ENCODE data around the gene UBTD2. TPM values are rescaled to one million over a fixed set of nuclear protein-coding genes. Genes with fewer than 3 reads are reported as not detected.

Gene UBTD2
- total and polyA plus RNA-seq, 9 of the 15 experiments (the other 6 are each of a cell fraction or from before 2014, with no cell fraction given), result 0.01 to 0.46 (median 0.15) TPM; not detected in 1

GRCh38 chr5:172311026-172311425, 27.5 kb upstream of the UBTD2 start:
- intact Hi-C loops (cut with micrococcal nuclease), result no loop called here
- ATAC-seq, result no peak
- no peak for FAIRE-seq

More at GRCh38 chr5:172311026-172311425, 27.5 kb upstream of the UBTD2 start:
- 15% methylated on average over 7 of the region's 7 CpGs for WGBS (ENCODE audit: insufficient coverage, low coverage, missing lambda C conversion rate)
- Histone ChIP-seq H3K9ac (ENCODE audit: insufficient read depth in 1 of 2, low read depth in 2 of 2, low read length in 2 of 2) (no peak overlapping the region), H3K4me2 (ENCODE audit: insufficient read depth, low read length) (no peak overlapping the region), H3K4me1 (replicated peaks in 1 of 2; ENCODE audit: control insufficient read depth in 2 of 2, insufficient read depth in 2 of 2, low read length in 2 of 2) (no peaks in the 10 kb centered on the region), H3K4me3 (no peak overlapping the region), H3K79me2 (ENCODE audit: control insufficient read depth, insufficient read depth, low read length) (no peaks in the 10 kb centered on the region), H2AFZ (ENCODE audit: low read depth, low read length) (no peak overlapping the region), H3K9me1 (ENCODE audit: control insufficient read depth, insufficient read depth, low read length) (no peaks in the 10 kb centered on the region), H4K20me1 (replicated peaks; ENCODE audit: control insufficient read depth, insufficient read depth, low read length) (no peaks in the 10 kb centered on the region), H3K27ac (ENCODE audit: extremely low read depth, low read depth, low read length) (no peak overlapping the region), H3K27me3 (ENCODE audit: control insufficient read depth in 2 of 2, insufficient read depth in 2 of 2, low read length in 2 of 2) (peaks cover 2 to 10% of the 10 kb centered on the region in 2 experiments; a peak in 3 of 5 replicates), H3K36me3 (ENCODE audit: control insufficient read depth, insufficient read depth, low read length) (no peaks in the 10 kb centered on the region), H3K9me3 (replicated peaks; ENCODE audit: control insufficient read depth, insufficient read depth, low read depth, low read length) (no peaks in the 10 kb centered on the region)
- in situ Hi-C loops (cut with MboI), result no loop called here
- BruUV-seq (replicated peaks), result no TSS peak
- TF ChIP-seq ZNF639 (CRISPR knock-in tag; conservative IDR thresholded peaks at IDR 0.05 in 1 of 2, IDR thresholded peaks at IDR 0.05 in 1 of 2), result no peak
- no peak for TF ChIP-seq SRSF3 (IDR thresholded peaks at IDR 0.05; ENCODE audit: insufficient read depth, low read length)
- no peak for TF ChIP-seq SREBF2 (CRISPR knock-in tag; IDR thresholded peaks at IDR 0.05)
- no peak for TF ChIP-seq HNRNPUL1 (IDR thresholded peaks at IDR 0.05; ENCODE audit: low read length)
- no peak for TF ChIP-seq ASH1L (IDR thresholded peaks at IDR 0.05; ENCODE audit: borderline replicate concordance, low read depth, partially characterized antibody)
- TF ChIP-seq PYGO2 (tag; IDR thresholded peaks at IDR 0.05), result no peak
- TF ChIP-seq, protein P1, sequence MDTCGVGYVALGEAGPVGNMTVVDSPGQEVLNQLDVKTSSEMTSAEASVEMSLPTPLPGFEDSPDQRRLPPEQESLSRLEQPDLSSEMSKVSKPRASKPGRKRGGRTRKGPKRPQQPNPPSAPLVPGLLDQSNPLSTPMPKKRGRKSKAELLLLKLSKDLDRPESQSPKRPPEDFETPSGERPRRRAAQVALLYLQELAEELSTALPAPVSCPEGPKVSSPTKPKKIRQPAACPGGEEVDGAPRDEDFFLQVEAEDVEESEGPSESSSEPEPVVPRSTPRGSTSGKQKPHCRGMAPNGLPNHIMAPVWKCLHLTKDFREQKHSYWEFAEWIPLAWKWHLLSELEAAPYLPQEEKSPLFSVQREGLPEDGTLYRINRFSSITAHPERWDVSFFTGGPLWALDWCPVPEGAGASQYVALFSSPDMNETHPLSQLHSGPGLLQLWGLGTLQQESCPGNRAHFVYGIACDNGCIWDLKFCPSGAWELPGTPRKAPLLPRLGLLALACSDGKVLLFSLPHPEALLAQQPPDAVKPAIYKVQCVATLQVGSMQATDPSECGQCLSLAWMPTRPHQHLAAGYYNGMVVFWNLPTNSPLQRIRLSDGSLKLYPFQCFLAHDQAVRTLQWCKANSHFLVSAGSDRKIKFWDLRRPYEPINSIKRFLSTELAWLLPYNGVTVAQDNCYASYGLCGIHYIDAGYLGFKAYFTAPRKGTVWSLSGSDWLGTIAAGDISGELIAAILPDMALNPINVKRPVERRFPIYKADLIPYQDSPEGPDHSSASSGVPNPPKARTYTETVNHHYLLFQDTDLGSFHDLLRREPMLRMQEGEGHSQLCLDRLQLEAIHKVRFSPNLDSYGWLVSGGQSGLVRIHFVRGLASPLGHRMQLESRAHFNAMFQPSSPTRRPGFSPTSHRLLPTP (IDR thresholded peaks at IDR 0.05; ENCODE audit: borderline replicate concordance, extremely low read depth, insufficient read length), result no peak
- TF ChIP-seq SP1 (CRISPR knock-in tag; IDR thresholded peaks at IDR 0.05), result no peak
- POLR2A ChIA-PET, result interaction anchor here (1.0 kb wide), 1 partner anchor 133 kb away, joined by 4 read pairs; no protein-coding TSS in a partner anchor
- CTCF ChIA-PET (ENCODE audit: low intra/inter-chr PET ratio), result no interaction called here
- no peak for DNase-seq (ENCODE audit: extremely low read depth in 1 of 4, low spot score in 3 of 4)
